OCI-LY3 (cell line): ENCODE results near the gene CYP4F12.
A peak's percentile ranks its signal among the peaks of the same experiment; 100 is the strongest.

Experiments
- H2AFZ ChIP-seq: fragments of 200-600, 300-600 bp; shearing (Covaris generic); 2 replicates; pipeline ENCODE4 v1.6.0; 2014; ENCODE audit warnings: antibody characterized with exemption, low read depth, low read length
- H3K27ac ChIP-seq: fragments of 200-600, 300-600 bp; sonication (generic); 2 replicates; pipeline ENCODE4 v1.5.1; 2014; ENCODE audit warnings: mild to moderate bottlenecking, low read length, moderate library complexity, mixed read lengths
- H3K27me3 ChIP-seq: fragments of 200-600, 300-600 bp; sonication (generic); 2 replicates; pipeline ENCODE4 v1.6.1; 2014; ENCODE audit warnings: low read depth, low read length, mixed read lengths
- H3K36me3 ChIP-seq: fragments of 200-600, 300-600 bp; sonication (generic); replicated peaks from 2 replicates; pipeline ENCODE3; 2014; ENCODE audit warnings: low read depth, low read length, mixed read lengths
- H3K4me1 ChIP-seq: fragments of 300-600, 200-600 bp; sonication (generic); 2 replicates; pipeline ENCODE4 v1.6.1; 2014; ENCODE audit warnings: low read length, mixed read lengths
- H3K4me2 ChIP-seq: fragments of 200-600, 300-600 bp; sonication (generic); 2 replicates; pipeline ENCODE4 v1.6.1; 2014; ENCODE audit warnings: low read length, mixed read lengths
- H3K4me3 ChIP-seq: fragments of 300-600, 200-600 bp; sonication (generic); 2 replicates; pipeline ENCODE4 v1.5.1; 2014; ENCODE audit warnings: antibody characterized with exemption, mild to moderate bottlenecking, low read length, moderate library complexity
- H3K79me2 ChIP-seq: fragments of 300-600, 200-600 bp; shearing (Covaris generic); 2 replicates; pipeline ENCODE4 v1.6.1; 2014; ENCODE audit warnings: mild to moderate bottlenecking, low read length, mixed read lengths
- H3K9ac ChIP-seq: fragments of 300-600, 200-600 bp; shearing (Covaris generic); 2 replicates; pipeline ENCODE4 v1.6.0; 2014; ENCODE audit warnings: mild to moderate bottlenecking, low read length, moderate library complexity
- H3K9me3 ChIP-seq: fragments of 200-600, 300-600 bp; shearing (Covaris generic); 2 replicates; pipeline ENCODE4 v1.6.1; 2014; ENCODE audit warnings: low read length, mixed read lengths; ENCODE audit not compliant: insufficient read depth
- H4K20me1 ChIP-seq: fragments of 200-600, 300-600 bp; sonication (generic); 2 replicates; pipeline ENCODE4 v1.6.1; 2016; ENCODE audit warnings: low read length, mixed read lengths; ENCODE audit not compliant: insufficient read depth
- CTCF ChIP-seq: fragments of 200-600, 300-600 bp; sonication (generic); IDR thresholded peaks from 2 replicates; pipeline ENCODE4 v1.5.1; 2014; ENCODE audit warnings: antibody characterized with exemption, low read length, low read depth
- EZH2phosphoT487 ChIP-seq: fragments of 200-600 bp; shearing (Covaris generic); IDR thresholded peaks from 2 replicates; pipeline ENCODE4 v1.6.1; 2018; ENCODE audit warnings: antibody characterized with exemption, mixed run types, low read depth

CYP4F12 gene

GRCh38 chr19:15702534-15702930 lies 29.6 kb downstream of the CYP4F12 start:
- Histone ChIP-seq H3K36me3 (no peaks in the 10 kb centered on the region), H3K9ac (no peak overlapping the region), H3K27ac (no peak overlapping the region), H4K20me1 (no peaks in the 10 kb centered on the region), H3K79me2 (no peaks in the 10 kb centered on the region), H3K4me1 (no peaks in the 10 kb centered on the region), H3K4me3 (no peak overlapping the region), H2AFZ (no peak overlapping the region), H3K9me3 (no peaks in the 10 kb centered on the region), H3K27me3 (peaks cover 9% of the 10 kb centered on the region; the same call in 1 of the 2 replicates), H3K4me2 (no peak overlapping the region)
- no peak for TF ChIP-seq EZH2phosphoT487
- TF ChIP-seq CTCF = peak; percentile 6; the same call in 1 of the 2 replicates

- Histone ChIP-seq H3K9ac (no peak overlapping the region), H3K27ac (no peak overlapping the region), H2AFZ (no peak overlapping the region), H3K79me2 (no peaks in the 10 kb centered on the region), H3K9me3 (no peaks in the 10 kb centered on the region), H3K4me1 (no peaks in the 10 kb centered on the region), H4K20me1 (peaks cover 3% of the 10 kb centered on the region; the same call in 1 of the 2 replicates), H3K4me3 (no peak overlapping the region), H3K36me3 (no peaks in the 10 kb centered on the region), H3K4me2 (no peak overlapping the region), H3K27me3 (peaks cover 8% of the 10 kb centered on the region; the same call in 1 of the 2 replicates)
- TF ChIP-seq CTCF = no peak
- TF ChIP-seq EZH2phosphoT487 = no peak
Measured at GRCh38 chr19:15714638-15715037, 41.8 kb downstream of the CYP4F12 start.

- Histone ChIP-seq H3K79me2 (no peaks in the 10 kb centered on the region), H3K4me3 (no peak overlapping the region), H4K20me1 (peaks cover 3% of the 10 kb centered on the region; the same call in 1 of the 2 replicates), H3K9ac (no peak overlapping the region), H3K9me3 (no peaks in the 10 kb centered on the region), H3K27me3 (peaks cover 8% of the 10 kb centered on the region; the same call in 1 of the 2 replicates), H3K4me2 (no peak overlapping the region), H3K27ac (no peak overlapping the region), H3K4me1 (no peaks in the 10 kb centered on the region), H2AFZ (no peak overlapping the region), H3K36me3 (no peaks in the 10 kb centered on the region)
- no peak for TF ChIP-seq CTCF
- no peak for TF ChIP-seq EZH2phosphoT487
Measured at GRCh38 chr19:15715642-15716041, 42.8 kb downstream of the CYP4F12 start.

GRCh38 chr19:15717809-15718208 lies 44.9 kb downstream of the CYP4F12 start:
- TF ChIP-seq EZH2phosphoT487 (no peak), CTCF (no peak)
- Histone ChIP-seq H4K20me1 (peaks cover 3% of the 10 kb centered on the region; the same call in 1 of the 2 replicates), H3K4me1 (no peaks in the 10 kb centered on the region), H3K27ac (no peak overlapping the region), H3K36me3 (no peaks in the 10 kb centered on the region), H3K79me2 (no peaks in the 10 kb centered on the region), H3K4me3 (no peak overlapping the region), H2AFZ (no peak overlapping the region), H3K4me2 (no peak overlapping the region), H3K27me3 (peaks cover 11% of the 10 kb centered on the region; the same call in 1 of the 2 replicates), H3K9ac (no peak overlapping the region), H3K9me3 (no peaks in the 10 kb centered on the region)
